Measurements from ENCODE around the gene COBLL1.

The COBLL1 gene

DNA sequence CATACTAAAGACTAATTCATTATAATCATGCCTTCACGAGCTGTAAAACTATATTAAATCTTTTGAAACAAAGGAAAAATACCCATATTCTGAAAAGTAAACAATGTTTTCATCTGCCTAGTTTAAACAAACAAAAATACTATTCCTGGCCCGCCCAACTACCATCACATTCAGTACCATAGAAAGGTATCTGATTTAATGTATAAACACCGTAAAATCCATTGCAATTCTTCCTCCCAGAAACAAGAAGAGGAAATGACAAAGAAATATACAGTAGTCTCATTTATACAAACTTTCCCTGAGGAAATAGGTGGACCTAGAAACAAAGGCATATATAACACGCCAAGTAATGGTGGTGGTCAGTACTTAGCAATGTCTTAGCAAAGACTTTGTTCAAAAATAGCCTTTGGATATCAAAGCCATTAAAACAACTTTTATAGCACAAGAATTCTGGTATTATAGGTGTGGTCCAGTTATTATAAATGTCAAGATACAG is 71.2 kb downstream of the COBLL1 start:
- TF ChIP-seq, protein P1, sequence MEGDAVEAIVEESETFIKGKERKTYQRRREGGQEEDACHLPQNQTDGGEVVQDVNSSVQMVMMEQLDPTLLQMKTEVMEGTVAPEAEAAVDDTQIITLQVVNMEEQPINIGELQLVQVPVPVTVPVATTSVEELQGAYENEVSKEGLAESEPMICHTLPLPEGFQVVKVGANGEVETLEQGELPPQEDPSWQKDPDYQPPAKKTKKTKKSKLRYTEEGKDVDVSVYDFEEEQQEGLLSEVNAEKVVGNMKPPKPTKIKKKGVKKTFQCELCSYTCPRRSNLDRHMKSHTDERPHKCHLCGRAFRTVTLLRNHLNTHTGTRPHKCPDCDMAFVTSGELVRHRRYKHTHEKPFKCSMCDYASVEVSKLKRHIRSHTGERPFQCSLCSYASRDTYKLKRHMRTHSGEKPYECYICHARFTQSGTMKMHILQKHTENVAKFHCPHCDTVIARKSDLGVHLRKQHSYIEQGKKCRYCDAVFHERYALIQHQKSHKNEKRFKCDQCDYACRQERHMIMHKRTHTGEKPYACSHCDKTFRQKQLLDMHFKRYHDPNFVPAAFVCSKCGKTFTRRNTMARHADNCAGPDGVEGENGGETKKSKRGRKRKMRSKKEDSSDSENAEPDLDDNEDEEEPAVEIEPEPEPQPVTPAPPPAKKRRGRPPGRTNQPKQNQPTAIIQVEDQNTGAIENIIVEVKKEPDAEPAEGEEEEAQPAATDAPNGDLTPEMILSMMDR (IDR thresholded peaks at IDR 0.05; ENCODE audit: insufficient read depth, low read depth, low read length, missing control alignments): no peak
- H3K4me3 ChIP-seq (ENCODE audit: low read length): no peak overlapping the region
- DNase-seq (ENCODE audit: low read depth): no peak

DNA sequence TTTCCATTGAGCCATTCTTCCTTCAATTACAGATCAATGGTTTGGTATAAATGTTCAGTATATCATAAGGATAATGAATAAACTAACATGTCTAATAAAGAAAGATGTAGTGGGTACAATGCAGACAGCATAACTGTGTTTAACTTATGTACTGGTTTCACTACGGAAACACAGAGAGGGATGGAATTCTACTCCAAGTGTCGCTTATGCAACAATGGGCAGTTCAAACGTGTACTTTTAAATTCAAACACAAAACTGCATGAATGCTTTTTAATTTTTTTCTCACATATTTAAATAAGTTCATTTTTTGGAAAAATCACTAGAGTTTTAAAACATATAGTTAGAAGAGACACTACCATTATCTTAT is 74.7 kb downstream of the COBLL1 start:
- TF ChIP-seq, protein P1 (IDR thresholded peaks at IDR 0.05; ENCODE audit: insufficient read depth, low read depth, low read length, missing control alignments): no peak
- DNase-seq (ENCODE audit: low read depth): no peak
- no peak overlapping the region for H3K4me3 ChIP-seq (ENCODE audit: low read length)

DNA sequence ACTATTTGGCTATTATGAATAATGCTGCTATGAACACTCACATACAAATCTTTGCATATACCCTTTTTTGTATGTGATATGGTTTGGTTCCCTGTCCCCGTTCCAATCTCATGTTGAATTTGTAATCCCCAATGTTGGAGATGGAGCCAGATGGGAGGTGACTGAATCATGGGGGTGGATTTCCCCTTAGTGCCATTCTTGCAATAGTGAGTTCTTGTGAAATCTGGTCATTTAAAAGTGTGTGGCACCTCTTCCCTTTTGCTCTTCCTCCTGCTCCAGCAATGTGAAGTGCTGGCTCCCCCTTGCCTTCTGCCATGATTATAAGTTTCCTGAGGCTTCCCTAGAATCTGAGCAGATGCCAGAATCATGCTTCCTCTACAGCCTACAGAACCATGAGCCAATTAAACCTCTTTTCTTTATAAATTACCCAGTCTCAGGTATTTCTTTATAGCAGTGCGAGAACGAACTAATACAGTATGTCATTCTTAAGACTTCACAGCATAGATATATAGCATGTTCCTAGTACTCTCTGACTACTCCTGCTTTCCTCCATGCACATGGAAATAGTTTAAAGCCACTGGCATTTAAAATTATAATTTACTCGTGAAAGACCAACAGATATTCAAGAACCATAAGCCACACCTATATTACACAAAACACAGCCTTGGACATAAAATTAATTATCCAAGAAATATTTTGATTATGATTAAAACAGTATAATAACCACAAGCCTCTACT is 75.2 kb downstream of the COBLL1 start:
- TF ChIP-seq, protein P1 (IDR thresholded peaks at IDR 0.05; ENCODE audit: insufficient read depth, low read depth, low read length, missing control alignments): no peak
- H3K4me3 ChIP-seq (ENCODE audit: low read length): no peak overlapping the region
- DNase-seq (ENCODE audit: low read depth): peak; percentile 4

DNA sequence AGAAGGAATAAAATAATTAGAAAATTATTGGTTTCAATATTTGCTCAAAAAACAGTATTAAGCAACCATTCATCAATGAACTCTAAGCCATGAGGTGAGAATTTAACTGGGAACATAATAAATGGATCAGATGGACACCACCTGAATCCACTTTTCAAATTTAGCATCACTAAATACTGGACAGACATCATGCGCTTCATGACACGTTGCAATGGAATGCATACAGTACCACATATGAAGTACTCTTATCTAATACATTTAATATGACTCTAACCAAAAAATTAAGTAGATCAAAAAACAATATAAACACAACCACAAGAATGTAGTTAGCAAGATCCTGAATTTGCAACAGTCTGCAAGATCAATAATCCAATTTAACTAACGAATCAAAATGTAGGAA is 76.6 kb downstream of the COBLL1 start:
- peak; percentile 12 for DNase-seq (ENCODE audit: low read depth)
- H3K4me3 ChIP-seq (ENCODE audit: low read length): no peak overlapping the region
- TF ChIP-seq, protein P1 (IDR thresholded peaks at IDR 0.05; ENCODE audit: insufficient read depth, low read depth, low read length, missing control alignments): no peak

DNA sequence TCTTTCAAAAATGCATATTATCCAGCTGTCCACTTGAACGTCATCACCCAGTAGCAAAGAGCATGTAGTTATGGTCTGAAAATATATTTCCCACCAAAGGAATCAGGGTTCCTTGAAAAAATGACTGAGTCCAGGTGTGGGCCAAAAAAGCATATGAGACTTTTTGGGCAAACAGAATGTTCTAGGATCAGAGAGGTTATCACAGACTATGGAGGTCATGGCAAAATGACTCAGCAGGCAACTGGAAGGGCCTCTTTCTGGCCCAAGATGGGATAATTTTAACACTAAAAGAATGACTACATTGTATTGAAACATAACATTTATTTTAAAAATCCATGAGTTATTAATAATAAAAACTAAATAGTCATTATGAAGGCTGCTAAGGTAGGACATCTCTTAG is 77.1 kb downstream of the COBLL1 start:
- TF ChIP-seq, protein P1 (IDR thresholded peaks at IDR 0.05; ENCODE audit: insufficient read depth, low read depth, low read length, missing control alignments): no peak
- DNase-seq (ENCODE audit: low read depth): no peak
- no peak overlapping the region for H3K4me3 ChIP-seq (ENCODE audit: low read length)

DNA sequence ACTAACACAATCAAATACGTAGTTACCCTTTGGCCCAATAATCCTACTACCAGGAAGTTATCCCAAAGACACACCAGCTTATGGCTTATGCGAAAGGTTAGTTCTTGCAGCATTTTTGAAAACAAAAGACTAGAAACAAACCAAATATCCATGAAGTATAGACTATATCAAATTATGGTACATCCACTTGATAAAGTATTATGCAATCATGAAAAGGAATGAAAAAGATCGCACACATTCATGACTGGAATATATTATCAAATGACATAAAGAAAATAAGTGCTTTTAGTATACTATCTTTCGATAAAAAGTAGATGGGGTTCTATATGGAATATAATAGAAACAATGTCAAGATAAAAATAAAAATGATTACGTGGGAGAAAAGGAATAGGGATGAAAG is 78.2 kb downstream of the COBLL1 start:
- no peak overlapping the region for H3K4me3 ChIP-seq (ENCODE audit: low read length)
- TF ChIP-seq, protein P1 (IDR thresholded peaks at IDR 0.05; ENCODE audit: insufficient read depth, low read depth, low read length, missing control alignments): no peak
- no peak for DNase-seq (ENCODE audit: low read depth)

All from epithelial cell of esophagus (primary cell).